HepG2 (cell line): Measurements from ENCODE around the gene CMTM4. TPM values are rescaled to one million over a fixed set of nuclear protein-coding genes. Genes with fewer than 3 reads are reported as not detected.

ENCODE experiments used
- ATF1 ChIP-seq: IDR thresholded peaks from 2 replicates; pipeline ENCODE4 v1.6.1; 2016; ENCODE audit warnings: mild to moderate bottlenecking, control low read depth
- CREB1 ChIP-seq, 2 experiments: fragments of 450-650 bp in 1 of 2; IDR thresholded peaks; 2 replicates each; pipeline ENCODE4 v1.6.1; 2016 to 2017; ENCODE audit warnings: control low read depth in 1 of 2, mild to moderate bottlenecking in 1 of 2, missing compliant biosample characterization in 1 of 2, missing genetic modification characterization in 1 of 2
- DNMT1 ChIP-seq: sonication (generic); formaldehyde crosslinking; IDR thresholded peaks from 2 replicates; pipeline ENCODE4 v1.5.1; 2020; ENCODE audit warnings: mild to moderate bottlenecking, missing genetic modification reagents
- FOXA1 ChIP-seq, 2 experiments: fragments of 450-650 bp in 1 of 2; sonication (generic) in 1 of 2; formaldehyde crosslinking in 1 of 2; IDR thresholded peaks; 2 replicates each; pipeline versions ENCODE4 v1.4.0 to v1.6.1; 2016 to 2020; ENCODE audit warnings: missing genetic modification reagents in 1 of 2
- GPN1 ChIP-seq: sonication (generic); formaldehyde crosslinking; IDR thresholded peaks from 2 replicates; pipeline ENCODE4 v1.5.1; 2020; ENCODE audit warnings: missing genetic modification reagents, borderline replicate concordance
- HNRNPLL ChIP-seq: fragments of 200-400 bp; formaldehyde crosslinking; IDR thresholded peaks from 2 replicates; pipeline ENCODE4 v1.6.1; 2017; ENCODE audit warnings: mild to moderate bottlenecking, low read depth, low read length; ENCODE audit not compliant: poor library complexity, severe bottlenecking
- MXD1 ChIP-seq: sonication (generic); formaldehyde crosslinking; IDR thresholded peaks from 2 replicates; pipeline ENCODE4 v1.4.0; 2020; ENCODE audit warnings: mild to moderate bottlenecking, missing genetic modification reagents
- PHF21A ChIP-seq: sonication (generic); formaldehyde crosslinking; IDR thresholded peaks from 2 replicates; pipeline ENCODE4 v1.5.0; 2020; ENCODE audit warnings: mild to moderate bottlenecking, missing genetic modification reagents
- THAP7 ChIP-seq: sonication (generic); formaldehyde crosslinking; IDR thresholded peaks from 2 replicates; pipeline ENCODE4 v1.8.1; 2023; ENCODE audit warnings: mild to moderate bottlenecking, missing genetic modification reagents
- TRIM24 ChIP-seq: sonication (generic); formaldehyde crosslinking; IDR thresholded peaks from 2 replicates; pipeline ENCODE4 v1.8.0; 2022; ENCODE audit warnings: mild to moderate bottlenecking, missing genetic modification reagents
- ZBTB1 ChIP-seq: sonication (generic); formaldehyde crosslinking; IDR thresholded peaks from 2 replicates; pipeline ENCODE4 v1.4.0; 2020; ENCODE audit warnings: missing genetic modification reagents, borderline replicate concordance
- ZNF101 ChIP-seq: sonication (generic); formaldehyde crosslinking; IDR thresholded peaks from 2 replicates; pipeline ENCODE4 v1.4.0; 2020; ENCODE audit warnings: mild to moderate bottlenecking, low read depth, missing genetic modification reagents, borderline replicate concordance
- ZNF275 ChIP-seq: sonication (generic); formaldehyde crosslinking; IDR thresholded peaks from 2 replicates; pipeline ENCODE4 v1.8.0; 2022; ENCODE audit warnings: missing genetic modification reagents, mild to moderate bottlenecking, inconsistent platforms, borderline replicate concordance
- ZNF318 ChIP-seq: sonication (generic); formaldehyde crosslinking; IDR thresholded peaks from 2 replicates; pipeline ENCODE4 v1.4.0; 2020; ENCODE audit warnings: mild to moderate bottlenecking, missing genetic modification reagents
- ZNF335 ChIP-seq: sonication (generic); formaldehyde crosslinking; IDR thresholded peaks from 2 replicates; pipeline ENCODE4 v1.4.0; 2020; ENCODE audit warnings: missing genetic modification reagents
- ZNF549 ChIP-seq: sonication (generic); formaldehyde crosslinking; IDR thresholded peaks from 2 replicates; pipeline ENCODE4 v1.5.0; 2020; ENCODE audit warnings: missing genetic modification reagents
- ZNF670 ChIP-seq: sonication (generic); formaldehyde crosslinking; IDR thresholded peaks from 2 replicates; pipeline ENCODE4 v1.8.0; 2022; ENCODE audit warnings: mild to moderate bottlenecking, missing genetic modification reagents, borderline replicate concordance
- ZNF839 ChIP-seq: sonication (generic); formaldehyde crosslinking; IDR thresholded peaks from 2 replicates; pipeline ENCODE4 v1.4.0; 2020; ENCODE audit warnings: missing genetic modification reagents, mild to moderate bottlenecking, borderline replicate concordance
- polyA plus RNA-seq, 8 experiments: library from polyadenylated mRNA; depleted of rRNA in 3 of 8; stranded (reverse) in 7 of 8; unstranded in 1 of 8; fragments of >200 nt; fragmentation: Illumina TruSeq in 4 of 8; extraction: Trizol in 4 of 8; gene quantifications; 2 replicates each; pipeline versions ENCODE4 v1.2.1 to v1.2.3, GENCODE V29; 2011 to 2016; ENCODE audit warnings: low read depth in 4 of 8, missing spikeins in 1 of 8, mixed read lengths in 1 of 8; ENCODE audit not compliant: insufficient read depth in 1 of 8
- total RNA-seq, 5 experiments: library from RNA; depleted of rRNA; stranded (reverse); fragments of >200 nt; fragmentation: Illumina TruSeq; extraction: Trizol; gene quantifications; 2 replicates each; pipeline ENCODE4 v1.2.3, GENCODE V29; 2016; ENCODE audit warnings: low read depth in 1 of 5

CMTM4 gene
- total and polyA plus RNA-seq, 2 of the 13 experiments (the other 11 are each of a cell fraction or from before 2014, with no cell fraction given): 32.0 to 36.3 TPM

- TF ChIP-seq THAP7 (CRISPR knock-in tag) (no peak), ATF1 (CRISPR knock-in tag) (no peak), TRIM24 (CRISPR knock-in tag) (no peak), ZNF549 (CRISPR knock-in tag) (no peak), ZNF318 (CRISPR knock-in tag) (no peak), ZBTB1 (no peak), GPN1 (peak; percentile 17; the same call in 1 of the 2 replicates), CREB1 (IDR thresholded peaks at IDR 0.05) (no peak), CREB1 (CRISPR knock-in tag; IDR thresholded peaks at IDR 0.05) (no peak), ZNF335 (CRISPR knock-in tag) (no peak), PHF21A (CRISPR knock-in tag) (no peak), MXD1 (no peak; the same call in 1 of the 2 replicates), ZNF101 (CRISPR knock-in tag) (no peak), FOXA1 (IDR thresholded peaks at IDR 0.05) (no peak), FOXA1 (CRISPR knock-in tag; IDR thresholded peaks at IDR 0.05) (no peak), ZNF839 (no peak), DNMT1 (CRISPR knock-in tag) (no peak), ZNF275 (CRISPR knock-in tag) (no peak), ZNF670 (no peak), HNRNPLL (peak; percentile 49)
Measured at GRCh38 chr16:66695935-66696668, 441 bp downstream of the CMTM4 start (continued).
